HepG2 (cell line): ENCODE results near the gene SRCAP. TPM values are rescaled to one million over a fixed set of nuclear protein-coding genes. Genes with fewer than 3 reads are reported as not detected.
A peak's percentile ranks its signal among the peaks of the same experiment; 100 is the strongest.

Experiments
- BRCA1 ChIP-seq: sonication (generic); formaldehyde crosslinking; IDR thresholded peaks from 2 replicates; pipeline ENCODE4 v1.4.0; 2020; ENCODE audit warnings: missing genetic modification reagents
- DDIT3 ChIP-seq: sonication (generic); formaldehyde crosslinking; IDR thresholded peaks from 2 replicates; pipeline ENCODE4 v1.4.0; 2020; ENCODE audit warnings: mild to moderate bottlenecking, missing genetic modification reagents
- EZH2 ChIP-seq: conservative IDR thresholded peaks from 2 replicates; pipeline ENCODE4 v1.6.1; 2012; ENCODE audit warnings: mild to moderate bottlenecking, low read depth, low read length, moderate library complexity
- GFI1 ChIP-seq: sonication (generic); formaldehyde crosslinking; IDR thresholded peaks from 2 replicates; pipeline ENCODE4 v1.5.0; 2020; ENCODE audit warnings: missing genetic modification reagents, mild to moderate bottlenecking, borderline replicate concordance
- HOXD1 ChIP-seq: sonication (generic); formaldehyde crosslinking; IDR thresholded peaks from 2 replicates; pipeline ENCODE4 v1.5.0; 2020; ENCODE audit warnings: missing genetic modification reagents
- MAFK ChIP-seq, 2 experiments: IDR thresholded peaks in 1 of 2; conservative IDR thresholded peaks in 1 of 2; 2 replicates each; pipeline ENCODE4 v1.6.1; 2011; ENCODE audit warnings: improper control_type of control experiment in 2 of 2, low read length in 2 of 2
- MTF1 ChIP-seq: sonication (generic); formaldehyde crosslinking; IDR thresholded peaks from 2 replicates; pipeline ENCODE4 v1.5.0; 2020; ENCODE audit warnings: missing genetic modification reagents
- NFE2L1 ChIP-seq: sonication (generic); formaldehyde crosslinking; IDR thresholded peaks from 2 replicates; pipeline ENCODE4 v1.4.0; 2020; ENCODE audit warnings: missing genetic modification reagents, mild to moderate bottlenecking, borderline replicate concordance
- NR3C1 ChIP-seq: sonication (generic); formaldehyde crosslinking; IDR thresholded peaks from 2 replicates; pipeline ENCODE4 v1.4.0; 2020; ENCODE audit warnings: missing genetic modification reagents
- POGK ChIP-seq: sonication (generic); formaldehyde crosslinking; conservative IDR thresholded peaks from 2 replicates; pipeline ENCODE4 v1.8.0; 2022; ENCODE audit warnings: mild to moderate bottlenecking, moderate library complexity, missing genetic modification reagents
- RARA ChIP-seq: IDR thresholded peaks from 2 replicates; pipeline ENCODE4 v1.6.1; 2016; ENCODE audit warnings: missing genetic modification reagents, missing compliant biosample characterization
- TCF12 ChIP-seq, 2 experiments: fragments of 450-650 bp in 1 of 2; sonication (generic) in 1 of 2; formaldehyde crosslinking in 1 of 2; IDR thresholded peaks; 2 replicates each; pipeline versions ENCODE4 v1.6.1 to v1.8.0; 2017 to 2022; ENCODE audit warnings: antibody characterized with exemption in 1 of 2, mild to moderate bottlenecking in 1 of 2, missing genetic modification reagents in 1 of 2, moderate library complexity in 1 of 2
- TERF1 ChIP-seq: sonication (generic); formaldehyde crosslinking; IDR thresholded peaks from 2 replicates; pipeline ENCODE4 v1.8.0; 2022; ENCODE audit warnings: mild to moderate bottlenecking, missing genetic modification reagents, moderate library complexity
- TRIM22 ChIP-seq: fragments of 450-650 bp; IDR thresholded peaks from 2 replicates; pipeline ENCODE4 v1.6.1; 2017
- ZBTB2 ChIP-seq: sonication (generic); formaldehyde crosslinking; IDR thresholded peaks from 2 replicates; pipeline ENCODE4 v1.8.0; 2022; ENCODE audit warnings: low read depth, missing genetic modification reagents
- ZNF10 ChIP-seq: sonication (generic); formaldehyde crosslinking; IDR thresholded peaks from 2 replicates; pipeline ENCODE4 v1.4.0; 2020; ENCODE audit warnings: mild to moderate bottlenecking, low read depth, missing genetic modification reagents, borderline replicate concordance
- ZNF256 ChIP-seq: sonication (generic); formaldehyde crosslinking; conservative IDR thresholded peaks from 2 replicates; pipeline ENCODE4 v1.4.0; 2020; ENCODE audit warnings: missing genetic modification reagents
- ZNF274 ChIP-seq: sonication (generic); formaldehyde crosslinking; IDR thresholded peaks from 2 replicates; pipeline ENCODE4 v1.5.1; 2020; ENCODE audit warnings: mild to moderate bottlenecking, missing genetic modification reagents
- ZNF589 ChIP-seq: sonication (generic); formaldehyde crosslinking; conservative IDR thresholded peaks from 2 replicates; pipeline ENCODE4 v1.8.0; 2022; ENCODE audit warnings: mild to moderate bottlenecking, moderate library complexity, missing genetic modification reagents
- ZNF670 ChIP-seq: sonication (generic); formaldehyde crosslinking; IDR thresholded peaks from 2 replicates; pipeline ENCODE4 v1.8.0; 2022; ENCODE audit warnings: mild to moderate bottlenecking, missing genetic modification reagents, borderline replicate concordance
- ZSCAN5A ChIP-seq: sonication (generic); formaldehyde crosslinking; IDR thresholded peaks from 2 replicates; pipeline ENCODE4 v1.8.0; 2022; ENCODE audit warnings: mild to moderate bottlenecking, missing genetic modification reagents, borderline replicate concordance
- polyA plus RNA-seq, 8 experiments: library from polyadenylated mRNA; depleted of rRNA in 3 of 8; stranded (reverse) in 7 of 8; unstranded in 1 of 8; fragments of >200 nt; fragmentation: Illumina TruSeq in 4 of 8; extraction: Trizol in 4 of 8; gene quantifications; 2 replicates each; pipeline versions ENCODE4 v1.2.1 to v1.2.3, GENCODE V29; 2011 to 2016; ENCODE audit warnings: low read depth in 4 of 8, missing spikeins in 1 of 8, mixed read lengths in 1 of 8; ENCODE audit not compliant: insufficient read depth in 1 of 8
- total RNA-seq, 5 experiments: library from RNA; depleted of rRNA; stranded (reverse); fragments of >200 nt; fragmentation: Illumina TruSeq; extraction: Trizol; gene quantifications; 2 replicates each; pipeline ENCODE4 v1.2.3, GENCODE V29; 2016; ENCODE audit warnings: low read depth in 1 of 5

SRCAP gene
- total and polyA plus RNA-seq, 2 of the 13 experiments (the other 11 are each of a cell fraction or from before 2014, with no cell fraction given), result 4.9 to 9.0 TPM

- TF ChIP-seq ZNF256 (CRISPR knock-in tag) (no peak), DDIT3 (CRISPR knock-in tag) (no peak), HOXD1 (no peak), NFE2L1 (CRISPR knock-in tag) (no peak), MAFK (conservative IDR thresholded peaks at IDR 0.05 in 1 of 2, IDR thresholded peaks at IDR 0.05 in 1 of 2; ENCODE audit: low read length in 2 of 2) (no peak), ZNF10 (no peak), ZNF274 (CRISPR knock-in tag) (peak; percentile 2; the same call in 1 of the 2 replicates), EZH2 (no peak), TERF1 (CRISPR knock-in tag) (no peak), ZBTB2 (0 out of 2 replicates have a peak, but pooled peaks have one; percentile 27), NR3C1 (CRISPR knock-in tag) (no peak), GFI1 (CRISPR knock-in tag) (peak; percentile 34; the same call in 1 of the 2 replicates), TCF12 (IDR thresholded peaks at IDR 0.05) (no peak), TCF12 (CRISPR knock-in tag; IDR thresholded peaks at IDR 0.05) (0 out of 2 replicates have a peak, but pooled peaks have one; percentile 25), RARA (CRISPR knock-in tag) (no peak), TRIM22 (no peak), ZNF670 (CRISPR knock-in tag) (no peak), ZSCAN5A (CRISPR knock-in tag) (0 out of 2 replicates have a peak, but pooled peaks have one; percentile 67), ZNF589 (CRISPR knock-in tag) (0 out of 2 replicates have a peak, but pooled peaks have one; percentile 53), BRCA1 (CRISPR knock-in tag) (no peak), POGK (peak; percentile 23; the same call in 1 of the 2 replicates), MTF1 (CRISPR knock-in tag) (no peak)
These were observed 62.5 kb downstream of the SRCAP start (continued) for GRCh38 chr16:30761427-30761927.
